ENCODE measurements around the gene TOM1L2. TPM values are rescaled to one million over a fixed set of nuclear protein-coding genes. Genes with fewer than 3 reads are reported as not detected.

Gene TOM1L2
- total and polyA plus RNA-seq, 8 donors: 20.3 to 28.2 (median 22.2) TPM

DNA sequence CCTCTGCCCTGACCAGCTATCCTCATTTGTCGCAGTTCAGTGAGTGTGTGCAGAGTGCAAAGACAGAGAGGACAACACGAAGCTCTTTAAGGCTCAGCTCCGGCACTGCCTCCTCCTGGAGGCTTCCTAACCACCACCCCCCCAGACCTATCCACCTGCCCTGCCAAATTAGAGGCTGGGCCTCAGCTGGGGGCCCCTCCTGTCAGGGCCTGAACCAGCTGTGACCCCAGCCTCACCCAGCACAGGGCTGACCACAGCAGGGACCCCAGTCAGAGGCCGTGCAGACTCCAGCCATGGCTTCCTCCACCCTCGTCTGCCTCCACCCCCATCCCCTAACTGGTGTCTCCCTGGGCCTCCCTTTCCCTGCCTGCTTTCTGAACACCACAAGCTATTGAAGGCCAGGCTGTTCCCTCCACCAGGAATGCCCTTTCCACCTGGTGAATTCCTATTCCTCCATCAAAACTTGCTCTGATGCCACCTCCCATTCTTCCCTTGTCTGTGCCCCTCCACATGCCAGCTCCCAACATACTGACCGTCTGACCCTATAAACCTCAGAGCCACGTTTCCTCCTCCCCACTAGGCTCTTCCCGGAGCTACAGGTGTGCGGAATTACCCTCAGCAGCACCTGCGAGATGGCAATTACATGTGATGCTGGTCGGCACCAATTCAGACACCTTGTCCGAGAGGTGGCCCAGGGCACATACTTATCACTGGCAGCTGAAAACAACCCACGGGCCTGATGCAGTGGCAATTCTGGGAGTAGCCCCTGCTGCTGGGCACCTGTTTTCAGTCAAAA, 144.2 kb downstream of the TOM1L2 start:
- peak in 1 of 6 donors; percentile 58 for DNase-seq
- 82 to 87% methylated on average over 13 of the region's 13 CpGs for WGBS, 2 donors

DNA sequence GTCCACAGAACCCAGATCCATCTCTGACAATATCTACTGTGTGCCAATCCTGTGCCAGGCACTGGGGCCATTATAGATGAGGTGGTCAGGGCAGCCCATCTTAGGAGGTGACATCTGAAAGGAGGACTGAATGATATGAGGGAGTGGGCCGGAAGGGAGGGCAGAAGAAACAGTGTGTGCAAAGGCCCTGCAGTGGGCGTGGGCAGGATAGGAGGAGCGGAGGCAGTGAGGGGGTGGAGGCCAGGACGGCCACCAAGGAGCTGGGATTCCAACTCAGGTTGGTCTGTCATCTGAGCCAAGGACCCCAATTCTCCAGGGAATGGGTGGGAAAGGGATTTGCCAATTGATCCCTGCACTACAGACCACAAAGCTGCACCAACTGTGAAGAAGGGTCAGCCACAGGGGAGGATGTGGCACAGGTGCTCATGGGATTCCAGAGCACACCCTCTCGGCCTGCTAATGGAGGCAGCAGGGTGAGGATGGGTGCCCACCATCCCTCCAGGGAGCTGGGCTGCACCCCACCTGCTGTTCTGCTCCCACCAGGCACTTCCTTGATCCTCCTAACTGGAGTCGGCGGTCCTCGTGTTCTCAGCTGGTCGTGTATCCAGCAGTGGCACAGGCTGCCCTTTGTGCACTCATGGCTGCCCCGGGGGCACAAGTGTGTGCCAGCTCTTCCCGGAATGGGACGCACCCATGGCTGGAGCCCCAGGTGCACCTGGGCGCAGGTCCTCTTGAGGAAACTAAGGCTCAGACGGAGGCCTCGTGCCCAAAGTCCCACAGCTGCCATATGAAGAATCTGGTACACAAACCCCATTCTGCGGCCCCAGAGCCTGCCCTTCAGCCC, 145.0 kb downstream of the TOM1L2 start:
- Histone ChIP-seq H3K27me3 (no peaks in the 10 kb centered on the region), H3K4me1 (peaks cover 23 to 33% (median 27%) of the 10 kb centered on the region in 3 donors), H3K36me3 (no peaks in the 10 kb centered on the region), H3K9me3 (no peaks in the 10 kb centered on the region), H3K4me3 (no peak overlapping the region), H3K27ac (no peak overlapping the region)
- ATAC-seq (no peak), FAIRE-seq (no peak), DNase-seq (peak in 1 of 6 donors; percentile 61)
- intact Hi-C loops (cut with DNase I): no loop called here
- TF ChIP-seq, protein P1, sequence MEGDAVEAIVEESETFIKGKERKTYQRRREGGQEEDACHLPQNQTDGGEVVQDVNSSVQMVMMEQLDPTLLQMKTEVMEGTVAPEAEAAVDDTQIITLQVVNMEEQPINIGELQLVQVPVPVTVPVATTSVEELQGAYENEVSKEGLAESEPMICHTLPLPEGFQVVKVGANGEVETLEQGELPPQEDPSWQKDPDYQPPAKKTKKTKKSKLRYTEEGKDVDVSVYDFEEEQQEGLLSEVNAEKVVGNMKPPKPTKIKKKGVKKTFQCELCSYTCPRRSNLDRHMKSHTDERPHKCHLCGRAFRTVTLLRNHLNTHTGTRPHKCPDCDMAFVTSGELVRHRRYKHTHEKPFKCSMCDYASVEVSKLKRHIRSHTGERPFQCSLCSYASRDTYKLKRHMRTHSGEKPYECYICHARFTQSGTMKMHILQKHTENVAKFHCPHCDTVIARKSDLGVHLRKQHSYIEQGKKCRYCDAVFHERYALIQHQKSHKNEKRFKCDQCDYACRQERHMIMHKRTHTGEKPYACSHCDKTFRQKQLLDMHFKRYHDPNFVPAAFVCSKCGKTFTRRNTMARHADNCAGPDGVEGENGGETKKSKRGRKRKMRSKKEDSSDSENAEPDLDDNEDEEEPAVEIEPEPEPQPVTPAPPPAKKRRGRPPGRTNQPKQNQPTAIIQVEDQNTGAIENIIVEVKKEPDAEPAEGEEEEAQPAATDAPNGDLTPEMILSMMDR (IDR thresholded peaks at IDR 0.05): no peak
- 90% methylated on average over 16 of the region's 16 CpGs for WGBS, 2 donors

More for the DNA sequence above, 144.2 kb downstream of the TOM1L2 start:
- H3K27me3 ChIP-seq: no peaks in the 10 kb centered on the region
- TF ChIP-seq, protein P1 (IDR thresholded peaks at IDR 0.05): no peak
- peaks cover 16 to 25% (median 18%) of the 10 kb centered on the region in 3 donors for H3K4me1 ChIP-seq
- intact Hi-C loops (cut with DNase I): no loop called here
- H3K36me3 ChIP-seq: no peaks in the 10 kb centered on the region
- ATAC-seq: no peak
- FAIRE-seq: no peak
- no peak overlapping the region for H3K27ac ChIP-seq
- H3K9me3 ChIP-seq: no peaks in the 10 kb centered on the region
- H3K4me3 ChIP-seq: no peak overlapping the region

DNA sequence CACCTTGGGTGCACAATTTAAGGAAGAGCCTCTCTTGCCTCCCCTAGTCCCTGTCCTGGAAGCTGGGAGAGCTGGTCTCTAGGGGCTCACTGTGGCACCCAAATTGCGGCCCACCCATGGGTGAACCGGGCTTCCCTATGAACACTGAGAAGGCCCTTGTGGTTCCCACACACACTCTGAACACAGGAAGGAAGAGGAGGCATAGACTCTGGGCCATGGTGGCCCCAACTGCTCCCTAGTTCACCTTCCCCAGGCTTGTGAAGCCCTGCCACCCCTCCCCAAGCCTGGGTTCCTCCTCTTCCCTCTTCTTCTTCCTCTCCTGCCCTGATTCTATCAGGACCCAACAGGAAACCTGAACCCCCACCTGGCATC, 145.9 kb downstream of the TOM1L2 start:
- Histone ChIP-seq H3K4me3 (no peak overlapping the region), H3K27me3 (no peaks in the 10 kb centered on the region), H3K4me1 (peaks cover 24 to 40% (median 32%) of the 10 kb centered on the region in 3 donors), H3K27ac (no peak overlapping the region), H3K36me3 (no peaks in the 10 kb centered on the region), H3K9me3 (no peaks in the 10 kb centered on the region)
- TF ChIP-seq, protein P1 (IDR thresholded peaks at IDR 0.05): no peak
- FAIRE-seq (no peak), ATAC-seq (no peak), DNase-seq (peak in 1 of 6 donors; percentile 32)
- WGBS, 2 donors: 93 to 94% methylated on average over 2 of the region's 2 CpGs
- intact Hi-C loops (cut with DNase I): no loop called here

DNA sequence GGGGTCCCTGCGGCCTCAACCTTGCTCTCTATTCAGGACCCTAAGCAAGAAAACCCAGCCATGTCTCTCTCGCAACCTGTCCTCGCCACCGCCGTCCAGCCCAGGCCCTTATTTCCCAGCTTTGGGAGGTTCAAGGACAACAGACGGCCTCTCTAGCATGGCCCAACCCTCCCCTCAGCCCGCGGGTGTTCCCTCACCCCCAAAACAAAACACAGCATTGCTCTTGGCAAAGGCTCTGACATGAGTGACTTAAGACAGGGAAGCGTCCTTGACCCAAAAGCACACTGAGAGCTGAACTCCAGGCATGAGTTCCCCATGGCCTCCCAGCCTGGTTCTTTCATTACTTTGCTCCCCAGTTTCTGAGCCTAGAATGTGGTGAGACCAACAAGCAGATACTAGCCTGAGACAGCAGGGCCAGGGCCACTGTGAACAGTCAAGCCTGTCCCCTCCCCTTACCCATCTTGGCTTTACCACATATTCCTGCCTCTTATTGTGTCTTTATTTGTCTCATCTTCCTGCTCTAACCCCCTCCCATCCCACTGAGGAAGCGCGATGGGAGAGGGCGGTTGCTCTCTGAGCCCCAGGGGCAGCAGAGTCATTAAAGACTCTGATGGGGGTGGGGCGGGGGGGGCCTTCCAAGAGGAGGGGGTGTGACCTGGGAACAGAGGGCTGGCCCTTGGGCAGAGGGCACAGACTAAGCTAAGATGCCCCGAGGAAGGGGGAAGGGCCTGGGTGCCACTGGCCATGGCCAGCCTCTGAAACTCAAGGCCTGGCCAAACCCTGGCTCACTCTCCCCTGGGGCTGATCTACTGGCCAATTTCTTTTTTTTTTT, 147.2 kb downstream of the TOM1L2 start:
- no peaks in the 10 kb centered on the region for H3K36me3 ChIP-seq
- intact Hi-C loops (cut with DNase I): no loop called here
- DNase-seq (peak in 3 of 6 donors; percentile 55 to 78 (median 57)), ATAC-seq (peak in 3 of 4 donors; percentile 6 to 40 (median 14)), FAIRE-seq (no peak)
- H3K4me1 ChIP-seq: peaks cover 24 to 39% (median 32%) of the 10 kb centered on the region in 3 donors
- WGBS, 2 donors: 18 to 23% methylated on average over 14 of the region's 14 CpGs
- no peaks in the 10 kb centered on the region for H3K9me3 ChIP-seq
- no peaks in the 10 kb centered on the region for H3K27me3 ChIP-seq
- no peak overlapping the region for H3K4me3 ChIP-seq
- H3K27ac ChIP-seq: peak overlapping the region; percentile 43 to 89 (median 82)
- TF ChIP-seq, protein P1 (IDR thresholded peaks at IDR 0.05): no peak
